Parathyroid adenoma (tissue), 2 donors: ENCODE data around the gene GATC.

Source experiments
- H2AFZ ChIP-seq: fragments of 300-600 bp; sonication (generic); one replicate; pipeline ENCODE4 v1.7.0; 2017; ENCODE audit warnings: antibody characterized with exemption, mild to moderate bottlenecking
- H3K27ac ChIP-seq: fragments of 300-600 bp; sonication (generic); one replicate; pipeline ENCODE4 v1.7.0; 2017
- H3K27me3 ChIP-seq: fragments of 300-600 bp; sonication (generic); one replicate; pipeline ENCODE4 v1.7.0; 2017; ENCODE audit warnings: low read length; ENCODE audit not compliant: control insufficient read depth, insufficient read depth
- H3K36me3 ChIP-seq: fragments of 300-600 bp; sonication (generic); one replicate; pipeline ENCODE4 v1.7.0; 2017; ENCODE audit warnings: low read length; ENCODE audit not compliant: control insufficient read depth, insufficient read depth
- H3K4me1 ChIP-seq: fragments of 300-600 bp; sonication (generic); one replicate; pipeline ENCODE4 v1.7.0; 2017; ENCODE audit warnings: control low read depth
- H3K4me2 ChIP-seq: fragments of 300-600 bp; sonication (generic); one replicate; pipeline ENCODE4 v1.7.0; 2017; ENCODE audit warnings: low read length
- H3K4me3 ChIP-seq: fragments of 300-600 bp; sonication (generic); one replicate; pipeline ENCODE4 v1.7.0; 2017; ENCODE audit warnings: low read depth, low read length
- H3K79me2 ChIP-seq: fragments of 300-600 bp; sonication (generic); one replicate; pipeline ENCODE4 v1.7.0; 2017; ENCODE audit warnings: control low read depth
- H3K9ac ChIP-seq: fragments of 300-600 bp; sonication (generic); one replicate; pipeline ENCODE4 v1.7.0; 2017; ENCODE audit warnings: mild to moderate bottlenecking
- H3K9me3 ChIP-seq: fragments of 300-600 bp; sonication (generic); one replicate; pipeline ENCODE4 v1.7.0; 2017; ENCODE audit warnings: low read length; ENCODE audit not compliant: control insufficient read depth
- TF ChIP-seq, protein P1 (sequence below): fragments of 300-600 bp; sonication (generic); IDR thresholded peaks from one replicate; pipeline ENCODE4 v1.7.0; 2017; ENCODE audit warnings: antibody characterized with exemption, mild to moderate bottlenecking
- donor health status: primary hyperparathyroidism.

GATC gene

GRCh38 chr12:120465756-120466155 lies 19.5 kb downstream of the GATC start:
- H3K4me3 ChIP-seq, result no peak overlapping the region
- H3K79me2 ChIP-seq, result peaks cover 30% of the 10 kb centered on the region
- H2AFZ ChIP-seq, result no peak overlapping the region
- peaks cover 3% of the 10 kb centered on the region for H3K4me1 ChIP-seq
- no peak overlapping the region for H3K27ac ChIP-seq
- TF ChIP-seq, protein P1, sequence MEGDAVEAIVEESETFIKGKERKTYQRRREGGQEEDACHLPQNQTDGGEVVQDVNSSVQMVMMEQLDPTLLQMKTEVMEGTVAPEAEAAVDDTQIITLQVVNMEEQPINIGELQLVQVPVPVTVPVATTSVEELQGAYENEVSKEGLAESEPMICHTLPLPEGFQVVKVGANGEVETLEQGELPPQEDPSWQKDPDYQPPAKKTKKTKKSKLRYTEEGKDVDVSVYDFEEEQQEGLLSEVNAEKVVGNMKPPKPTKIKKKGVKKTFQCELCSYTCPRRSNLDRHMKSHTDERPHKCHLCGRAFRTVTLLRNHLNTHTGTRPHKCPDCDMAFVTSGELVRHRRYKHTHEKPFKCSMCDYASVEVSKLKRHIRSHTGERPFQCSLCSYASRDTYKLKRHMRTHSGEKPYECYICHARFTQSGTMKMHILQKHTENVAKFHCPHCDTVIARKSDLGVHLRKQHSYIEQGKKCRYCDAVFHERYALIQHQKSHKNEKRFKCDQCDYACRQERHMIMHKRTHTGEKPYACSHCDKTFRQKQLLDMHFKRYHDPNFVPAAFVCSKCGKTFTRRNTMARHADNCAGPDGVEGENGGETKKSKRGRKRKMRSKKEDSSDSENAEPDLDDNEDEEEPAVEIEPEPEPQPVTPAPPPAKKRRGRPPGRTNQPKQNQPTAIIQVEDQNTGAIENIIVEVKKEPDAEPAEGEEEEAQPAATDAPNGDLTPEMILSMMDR, result no peak
- H3K4me2 ChIP-seq, result no peak overlapping the region
- no peaks in the 10 kb centered on the region for H3K9me3 ChIP-seq
- no peak overlapping the region for H3K9ac ChIP-seq
- no peaks in the 10 kb centered on the region for H3K27me3 ChIP-seq
- H3K36me3 ChIP-seq, result no peaks in the 10 kb centered on the region

- no peak overlapping the region for H3K9ac ChIP-seq
- no peaks in the 10 kb centered on the region for H3K27me3 ChIP-seq
- peaks cover 3% of the 10 kb centered on the region for H3K4me1 ChIP-seq
- TF ChIP-seq, protein P1, result peak; percentile 47
- no peak overlapping the region for H2AFZ ChIP-seq
- no peak overlapping the region for H3K4me2 ChIP-seq
- H3K9me3 ChIP-seq, result no peaks in the 10 kb centered on the region
- peaks cover 30% of the 10 kb centered on the region for H3K79me2 ChIP-seq
- H3K27ac ChIP-seq, result no peak overlapping the region
- H3K4me3 ChIP-seq, result no peak overlapping the region
- H3K36me3 ChIP-seq, result no peaks in the 10 kb centered on the region
These were observed 20.5 kb downstream of the GATC start for GRCh38 chr12:120466560-120467315.

DNA sequence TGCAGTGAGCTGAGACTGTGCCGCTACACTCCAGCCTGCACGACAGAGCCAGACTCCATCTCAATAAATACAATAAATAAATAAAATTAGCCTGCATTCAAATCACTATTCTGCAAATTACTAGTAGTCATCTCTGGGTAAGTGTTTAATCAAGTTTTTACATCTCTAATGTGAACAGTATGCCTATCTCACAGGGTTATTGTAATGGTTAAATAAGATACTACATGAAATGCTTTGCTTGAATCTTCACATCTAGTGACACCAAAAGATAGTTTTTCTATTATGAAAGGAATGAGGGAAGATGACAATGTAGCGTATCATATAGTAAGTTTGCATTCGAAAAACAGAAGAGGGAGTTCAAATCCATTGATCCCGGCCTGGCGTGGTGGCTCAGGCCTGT lies 21.2 kb downstream of the GATC start:
- Histone ChIP-seq H3K4me2 (no peak overlapping the region), H3K36me3 (no peaks in the 10 kb centered on the region), H3K27me3 (no peaks in the 10 kb centered on the region), H3K9ac (no peak overlapping the region), H3K4me1 (peaks cover 3% of the 10 kb centered on the region), H3K4me3 (no peak overlapping the region), H2AFZ (no peak overlapping the region), H3K27ac (no peak overlapping the region), H3K79me2 (peaks cover 30% of the 10 kb centered on the region), H3K9me3 (no peaks in the 10 kb centered on the region)
- TF ChIP-seq, protein P1, result no peak

DNA sequence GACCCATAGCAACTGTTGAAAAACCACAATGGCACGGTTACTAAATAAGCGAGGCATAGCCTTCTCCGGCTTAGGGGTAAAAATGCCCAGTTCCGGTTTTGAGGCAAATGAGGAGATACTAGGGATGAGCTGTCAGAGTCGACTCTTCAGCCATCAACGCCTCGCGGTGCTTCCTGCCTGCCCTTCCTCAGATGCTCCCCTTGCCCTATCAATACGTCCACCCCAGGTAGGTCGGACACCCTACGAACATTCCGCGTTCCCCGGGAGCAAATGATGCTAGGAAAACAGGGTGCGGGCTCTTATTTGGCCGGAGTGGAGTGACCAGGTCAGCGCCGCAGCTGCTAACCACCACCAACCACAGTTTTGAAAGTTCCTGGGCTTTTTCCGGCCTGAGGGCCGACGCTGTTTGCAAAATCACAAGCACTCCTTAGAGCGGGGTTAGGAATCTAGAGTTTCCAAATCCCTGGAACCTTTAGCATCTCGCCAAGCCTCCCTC lies 22.1 kb downstream of the GATC start:
- TF ChIP-seq, protein P1, result no peak
- Histone ChIP-seq H3K27me3 (no peaks in the 10 kb centered on the region), H3K4me2 (peak overlapping the region; percentile 99), H2AFZ (peak overlapping the region; percentile 68), H3K4me1 (peaks cover 3% of the 10 kb centered on the region), H3K27ac (peak overlapping the region; percentile 86), H3K9me3 (no peaks in the 10 kb centered on the region), H3K4me3 (peak overlapping the region; percentile 84), H3K79me2 (peaks cover 31% of the 10 kb centered on the region), H3K9ac (peak overlapping the region; percentile 47), H3K36me3 (no peaks in the 10 kb centered on the region)
